HL-60 (cell line): ENCODE results near the gene C1QTNF9.

ENCODE experiments used
- CTCF ChIP-seq: IDR thresholded peaks from one replicate; pipeline ENCODE4 v1.5.1; 2011; ENCODE audit warnings: low read length, control low read depth, inconsistent platforms; ENCODE audit not compliant: insufficient read depth
- TF ChIP-seq, protein P1 (sequence below): IDR thresholded peaks from 2 replicates; pipeline ENCODE4 v1.6.1; 2012; ENCODE audit warnings: low read depth; ENCODE audit not compliant: insufficient replicate concordance

DNA sequence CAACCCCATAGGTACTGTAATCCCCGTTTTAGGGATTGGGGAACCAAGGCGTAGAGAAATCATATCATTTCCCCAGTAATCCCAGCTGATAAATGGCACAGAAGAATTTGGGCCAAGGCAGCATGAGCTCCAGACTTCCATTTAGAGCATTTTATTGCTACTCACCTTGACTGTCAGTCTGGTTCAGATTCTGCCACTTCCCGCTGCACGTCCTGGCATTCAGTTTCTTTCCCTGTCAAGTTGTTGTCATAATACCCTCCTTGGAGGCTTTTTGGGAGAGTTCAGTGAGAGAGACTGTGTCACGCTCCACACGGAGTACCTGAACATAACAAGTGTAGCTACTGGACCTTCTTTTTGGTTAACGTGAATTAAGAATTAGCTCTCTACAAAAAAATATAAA lies 7.5 kb upstream of the C1QTNF9 start:
- no peak for TF ChIP-seq CTCF
- TF ChIP-seq, protein P1, sequence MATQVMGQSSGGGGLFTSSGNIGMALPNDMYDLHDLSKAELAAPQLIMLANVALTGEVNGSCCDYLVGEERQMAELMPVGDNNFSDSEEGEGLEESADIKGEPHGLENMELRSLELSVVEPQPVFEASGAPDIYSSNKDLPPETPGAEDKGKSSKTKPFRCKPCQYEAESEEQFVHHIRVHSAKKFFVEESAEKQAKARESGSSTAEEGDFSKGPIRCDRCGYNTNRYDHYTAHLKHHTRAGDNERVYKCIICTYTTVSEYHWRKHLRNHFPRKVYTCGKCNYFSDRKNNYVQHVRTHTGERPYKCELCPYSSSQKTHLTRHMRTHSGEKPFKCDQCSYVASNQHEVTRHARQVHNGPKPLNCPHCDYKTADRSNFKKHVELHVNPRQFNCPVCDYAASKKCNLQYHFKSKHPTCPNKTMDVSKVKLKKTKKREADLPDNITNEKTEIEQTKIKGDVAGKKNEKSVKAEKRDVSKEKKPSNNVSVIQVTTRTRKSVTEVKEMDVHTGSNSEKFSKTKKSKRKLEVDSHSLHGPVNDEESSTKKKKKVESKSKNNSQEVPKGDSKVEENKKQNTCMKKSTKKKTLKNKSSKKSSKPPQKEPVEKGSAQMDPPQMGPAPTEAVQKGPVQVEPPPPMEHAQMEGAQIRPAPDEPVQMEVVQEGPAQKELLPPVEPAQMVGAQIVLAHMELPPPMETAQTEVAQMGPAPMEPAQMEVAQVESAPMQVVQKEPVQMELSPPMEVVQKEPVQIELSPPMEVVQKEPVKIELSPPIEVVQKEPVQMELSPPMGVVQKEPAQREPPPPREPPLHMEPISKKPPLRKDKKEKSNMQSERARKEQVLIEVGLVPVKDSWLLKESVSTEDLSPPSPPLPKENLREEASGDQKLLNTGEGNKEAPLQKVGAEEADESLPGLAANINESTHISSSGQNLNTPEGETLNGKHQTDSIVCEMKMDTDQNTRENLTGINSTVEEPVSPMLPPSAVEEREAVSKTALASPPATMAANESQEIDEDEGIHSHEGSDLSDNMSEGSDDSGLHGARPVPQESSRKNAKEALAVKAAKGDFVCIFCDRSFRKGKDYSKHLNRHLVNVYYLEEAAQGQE = no peak
